ENCODE measurements around the gene GFOD2. TPM values are rescaled to one million over a fixed set of nuclear protein-coding genes. Genes with fewer than 3 reads are reported as not detected.
A peak's percentile ranks its signal among the peaks of the same experiment; 100 is the strongest.

GFOD2 gene
- total RNA-seq, 1 experiment from 2014 or later: 16.8 TPM

GRCh38 chr16:67645397-67646121 lies 73.6 kb downstream of the GFOD2 start:
- no peak for DNase-seq (ENCODE audit: low spot score)

DNA sequence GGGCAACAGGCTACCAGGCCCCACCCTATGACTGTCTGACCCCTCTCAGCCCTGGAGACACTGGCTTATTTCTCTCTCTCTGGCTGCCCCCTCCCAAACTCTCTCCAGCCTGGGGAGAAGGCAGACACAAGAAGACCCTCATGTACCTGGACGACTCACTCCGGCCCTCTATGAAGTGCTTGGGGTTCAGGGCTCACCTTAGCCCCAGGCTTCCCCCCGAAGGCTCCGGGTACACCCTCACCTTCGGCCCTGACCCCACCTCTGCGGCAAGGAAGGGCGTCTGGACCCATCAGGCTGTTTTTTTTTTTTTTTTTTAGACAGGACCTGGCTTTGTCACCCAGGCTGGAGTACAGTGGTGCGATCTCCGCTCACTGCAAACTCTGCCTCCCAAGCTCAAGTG lies 75.1 kb downstream of the GFOD2 start:
- no peak for DNase-seq (ENCODE audit: low spot score)

GRCh38 chr16:67641779-67642708 lies 77.1 kb downstream of the GFOD2 start:
- DNase-seq (ENCODE audit: low spot score): no peak

DNA sequence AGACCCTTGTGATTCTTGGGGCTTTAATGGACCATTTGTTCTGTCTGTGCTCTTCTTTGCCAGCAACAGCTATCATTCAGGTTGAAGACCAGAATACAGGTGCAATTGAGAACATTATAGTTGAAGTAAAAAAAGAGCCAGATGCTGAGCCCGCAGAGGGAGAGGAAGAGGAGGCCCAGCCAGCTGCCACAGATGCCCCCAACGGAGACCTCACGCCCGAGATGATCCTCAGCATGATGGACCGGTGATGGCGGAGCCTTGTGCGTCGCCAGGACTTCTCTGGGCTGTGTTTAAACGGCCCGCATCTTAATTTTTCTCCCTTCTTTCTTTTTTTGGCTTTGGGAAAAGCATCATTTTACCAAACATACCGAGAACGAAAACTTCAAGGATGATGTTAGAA lies 81.5 kb downstream of the GFOD2 start:
- DNase-seq (ENCODE audit: low spot score): no peak

- DNase-seq (ENCODE audit: low spot score): no peak
Observed at GRCh38 chr16:67636713-67637112, 82.4 kb downstream of the GFOD2 start.

DNA sequence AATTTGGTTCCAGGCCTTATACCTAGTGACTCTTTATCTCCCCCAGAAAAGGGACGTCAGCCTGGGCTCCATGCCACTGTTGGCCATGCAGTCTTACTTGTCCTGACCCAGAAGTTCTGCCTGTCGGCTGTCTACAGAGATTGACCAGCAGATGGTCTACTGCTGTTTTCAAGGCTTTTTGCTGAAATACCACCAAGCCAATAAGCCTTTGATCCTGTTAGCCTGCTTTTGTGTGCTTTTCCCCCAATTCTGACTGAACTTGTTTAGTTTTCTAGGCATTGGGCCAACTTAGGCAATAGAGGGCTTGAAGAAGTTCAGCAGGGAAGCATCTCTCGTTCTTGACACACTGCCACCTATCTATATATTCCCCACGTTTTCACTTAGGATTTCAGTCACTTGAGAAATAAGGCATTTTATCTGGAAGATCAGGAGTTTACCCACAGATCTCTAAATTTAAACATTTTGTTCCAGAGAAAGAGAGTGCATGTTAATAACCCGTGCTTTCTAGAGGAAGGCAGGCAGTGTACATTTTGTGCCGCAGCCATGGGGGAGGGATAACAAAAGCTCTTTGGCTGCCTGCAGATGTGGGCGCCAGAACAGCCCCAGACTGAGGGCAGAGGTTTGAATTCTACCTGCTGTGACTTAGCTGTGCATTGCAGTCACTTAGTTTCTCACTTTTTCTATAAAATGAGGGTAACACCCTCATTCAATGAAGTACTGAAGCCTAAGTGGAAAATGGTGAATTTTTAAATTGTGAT lies 86.5 kb downstream of the GFOD2 start:
- peak; percentile 0 for DNase-seq (ENCODE audit: low spot score)

DNA sequence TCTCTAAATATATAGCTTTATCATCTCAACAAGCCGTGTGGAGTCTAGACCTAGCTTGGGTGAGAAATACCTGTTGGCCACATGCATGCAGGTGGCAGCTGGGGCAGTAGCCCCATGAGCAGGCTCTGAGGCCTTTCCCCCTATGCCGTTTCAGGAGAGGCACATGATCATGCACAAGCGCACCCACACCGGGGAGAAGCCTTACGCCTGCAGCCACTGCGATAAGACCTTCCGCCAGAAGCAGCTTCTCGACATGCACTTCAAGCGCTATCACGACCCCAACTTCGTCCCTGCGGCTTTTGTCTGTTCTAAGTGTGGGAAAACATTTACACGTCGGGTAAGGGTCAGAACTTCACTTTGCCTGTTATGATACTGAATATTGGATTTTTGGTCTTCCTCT lies 90.9 kb downstream of the GFOD2 start:
- DNase-seq (ENCODE audit: low spot score): no peak

Other genes starting within 250 kb of the GFOD2 start
- 97.6 and 99.5 TPM in 2 replicates for gene ATP6V0D1, start 238.2 kb downstream of the GFOD2 start, total RNA-seq (2014; rRNA removed; shearing (Covaris generic))
- not detected in 2 replicates for gene AGRP, start 235.8 kb downstream of the GFOD2 start, total RNA-seq (2014; rRNA removed; shearing (Covaris generic))
- gene RIPOR1, start 190.5 kb downstream of the GFOD2 start, total RNA-seq (2014; rRNA removed; shearing (Covaris generic)): 22.8 and 23.8 TPM in 2 replicates
- gene CTCF, start 156.8 kb downstream of the GFOD2 start, total RNA-seq (2014; rRNA removed; shearing (Covaris generic)): 28.3 and 36.4 TPM in 2 replicates
- gene CARMIL2, start 74.2 kb downstream of the GFOD2 start, total RNA-seq (2014; rRNA removed; shearing (Covaris generic)): 0.81 and 2.7 TPM in 2 replicates
- gene ACD, start 59.1 kb downstream of the GFOD2 start, total RNA-seq (2014; rRNA removed; shearing (Covaris generic)): 79.6 and 82.2 TPM in 2 replicates
- gene PARD6A, start 58.4 kb downstream of the GFOD2 start, total RNA-seq (2014; rRNA removed; shearing (Covaris generic)): 24.9 and 38.1 TPM in 2 replicates
- gene ENKD1, start 52.6 kb downstream of the GFOD2 start, total RNA-seq (2014; rRNA removed; shearing (Covaris generic)): 52.6 and 58.8 TPM in 2 replicates
- 0.38 and 0.99 TPM in 2 replicates for gene C16orf86, start 52.5 kb downstream of the GFOD2 start, total RNA-seq (2014; rRNA removed; shearing (Covaris generic))
- gene RANBP10, start 87.2 kb upstream of the GFOD2 start, total RNA-seq (2014; rRNA removed; shearing (Covaris generic)): 6.7 and 8.3 TPM in 2 replicates
- gene TSNAXIP1, start 87.6 kb upstream of the GFOD2 start, total RNA-seq (2014; rRNA removed; shearing (Covaris generic)): 1.1 TPM in 1 of 2 replicates, not detected in the other
- gene THAP11, start 123.0 kb upstream of the GFOD2 start, total RNA-seq (2014; rRNA removed; shearing (Covaris generic)): 66.3 and 80.9 TPM in 2 replicates
- 158 and 183 TPM in 2 replicates for gene NUTF2, start 127.6 kb upstream of the GFOD2 start, total RNA-seq (2014; rRNA removed; shearing (Covaris generic))
- 42.8 and 43.2 TPM in 2 replicates for gene CENPT, start 128.4 kb upstream of the GFOD2 start, total RNA-seq (2014; rRNA removed; shearing (Covaris generic))
- 107 and 121 TPM in 2 replicates for gene EDC4, start 153.7 kb upstream of the GFOD2 start, total RNA-seq (2014; rRNA removed; shearing (Covaris generic))
- gene NRN1L, start 165.6 kb upstream of the GFOD2 start, total RNA-seq (2014; rRNA removed; shearing (Covaris generic)): 0.64 and 2.5 TPM in 2 replicates
- gene PSKH1, start 173.9 kb upstream of the GFOD2 start, total RNA-seq (2014; rRNA removed; shearing (Covaris generic)): 11.5 and 15.1 TPM in 2 replicates
- 2.2 and 3.5 TPM in 2 replicates for gene CTRL, start 212.5 kb upstream of the GFOD2 start, total RNA-seq (2014; rRNA removed; shearing (Covaris generic))
- gene PSMB10, start 217.5 kb upstream of the GFOD2 start, total RNA-seq (2014; rRNA removed; shearing (Covaris generic)): 173 and 191 TPM in 2 replicates
- gene LCAT, start 224.8 kb upstream of the GFOD2 start, total RNA-seq (2014; rRNA removed; shearing (Covaris generic)): 1.4 and 3.3 TPM in 2 replicates
- gene SLC12A4, start 249.3 kb upstream of the GFOD2 start, total RNA-seq (2014; rRNA removed; shearing (Covaris generic)): 10.0 and 14.1 TPM in 2 replicates

Data from HT-29 (cell line).